A549 (cell line): ENCODE data around the gene PIANP. TPM values are rescaled to one million over a fixed set of nuclear protein-coding genes. Genes with fewer than 3 reads are reported as not detected.

Experiments
- ATAC-seq, 2 experiments: fragments of 200-7000 bp in 1 of 2; fragments of >200 bp in 1 of 2; cut with Nextera tagmentation in 1 of 2; cut with Tn5 transposase in 1 of 2; 3 replicates each; pipeline versions ENCODE4 v1.8.0 to v1.9.1; 2018 to 2020; ENCODE audit warnings: mild to moderate bottlenecking in 1 of 2, moderate library complexity in 1 of 2
- CTCF ChIA-PET: fragments of 300-600 bp; sonication (Branson Sonifier 250); formaldehyde crosslinking; extraction: SDS; loops from one replicate; lab custom pipeline; 2021; ENCODE audit warnings: antibody characterized with exemption, inconsistent platforms; lab: Yijun Ruan, JAX
- POLR2A ChIA-PET: fragments of 350-600 bp; formaldehyde crosslinking; extraction: SDS; loops from one replicate; lab custom pipeline; 2021; ENCODE audit warnings: antibody characterized with exemption, inconsistent platforms; lab: Yijun Ruan, JAX
- DNase-seq, 2 experiments: peaks; one replicate each; pipeline versions ENCODE4 v3.0.0 to v3.0.0-alpha.2; 2011 to 2016; ENCODE audit warnings: low read depth in 1 of 2, low spot score in 1 of 2
- FAIRE-seq: peaks from 2 replicates; lab custom pipeline; 2011; peaks lifted over from hg19 to GRCh38; lab: Jason Lieb, UNC
- H3K27ac ChIP-seq, 2 experiments: fragments of >200 bp; sonication (Bioruptor Twin); formaldehyde crosslinking; 3 replicates each; pipeline ENCODE4 v1.5.1; 2016 to 2017
- H3K4me1 ChIP-seq: fragments of >200 bp; sonication (Bioruptor Twin); formaldehyde crosslinking; 3 replicates; pipeline ENCODE4 v1.6.1; 2016
- H3K4me2 ChIP-seq: fragments of >200 bp; sonication (Bioruptor Twin); formaldehyde crosslinking; 3 replicates; pipeline ENCODE4 v1.6.1; 2016
- H3K4me3 ChIP-seq: fragments of >200 bp; sonication (Bioruptor Twin); formaldehyde crosslinking; 3 replicates; pipeline ENCODE4 v1.5.1; 2016
- H3K9me3 ChIP-seq: fragments of >200 bp; sonication (Bioruptor Twin); formaldehyde crosslinking; 3 replicates; pipeline ENCODE4 v1.6.1; 2016
- BHLHE40 ChIP-seq: IDR thresholded peaks from 2 replicates; pipeline ENCODE4 v1.6.1; 2012; ENCODE audit warnings: low read depth, low read length, inconsistent platforms
- CHD2 ChIP-seq: fragments of 150-350 bp; IDR thresholded peaks from 2 replicates; pipeline ENCODE4 v1.6.1; 2014; ENCODE audit warnings: low read length; ENCODE audit not compliant: partially characterized antibody
- CHD4 ChIP-seq: fragments of 200-600 bp; sonication (generic); IDR thresholded peaks from 2 replicates; pipeline ENCODE4 v1.6.1; 2016; ENCODE audit warnings: antibody characterized with exemption, mild to moderate bottlenecking, borderline replicate concordance
- E2F6 ChIP-seq: IDR thresholded peaks from 2 replicates; pipeline ENCODE4 v1.6.1; 2012; ENCODE audit warnings: low read depth, borderline replicate concordance
- FOSL2 ChIP-seq, 2 experiments: fragments of 450-650 bp in 1 of 2; fragments of >200 bp in 1 of 2; sonication (Bioruptor Twin) in 1 of 2; formaldehyde crosslinking; IDR thresholded peaks; 2 replicates each; pipeline versions ENCODE4 v1.5.0 to v1.6.1; 2016 to 2020; ENCODE audit warnings: mild to moderate bottlenecking in 1 of 2, moderate library complexity in 1 of 2
- FOXS1 ChIP-seq: fragments of 250-450 bp; sonication (Bioruptor Pico); IDR thresholded peaks from 2 replicates; pipeline ENCODE4 v1.5.0; 2020; ENCODE audit warnings: mild to moderate bottlenecking, moderate library complexity
- HDAC2 ChIP-seq: fragments of 200-600 bp; sonication (generic); IDR thresholded peaks from 2 replicates; pipeline ENCODE4 v1.6.1; 2016
- HMGXB4 ChIP-seq: fragments of 250-450 bp; sonication (Bioruptor Pico); IDR thresholded peaks from 2 replicates; pipeline ENCODE4 v1.5.0; 2021; ENCODE audit warnings: mild to moderate bottlenecking, moderate library complexity, borderline replicate concordance
- HOXA7 ChIP-seq: fragments of 250-450 bp; sonication (Bioruptor Pico); IDR thresholded peaks from 2 replicates; pipeline ENCODE4 v1.5.0; 2020; ENCODE audit warnings: mild to moderate bottlenecking, moderate library complexity
- HOXB5 ChIP-seq: fragments of 250-450 bp; sonication (Bioruptor Pico); IDR thresholded peaks from 2 replicates; pipeline ENCODE4 v1.5.0; 2020; ENCODE audit warnings: mild to moderate bottlenecking, moderate library complexity
- MAFK ChIP-seq: fragments of 450-650 bp; IDR thresholded peaks from 2 replicates; pipeline ENCODE4 v1.6.1; 2014; ENCODE audit not compliant: partially characterized antibody
- MAX ChIP-seq: IDR thresholded peaks from 2 replicates; pipeline ENCODE4 v1.6.1; 2012
- NFE2L2 ChIP-seq: fragments of 150-350 bp; conservative IDR thresholded peaks from 2 replicates; pipeline ENCODE4 v1.6.1; 2014; ENCODE audit warnings: low read length
- NPAS2 ChIP-seq: fragments of 250-450 bp; sonication (Bioruptor Pico); IDR thresholded peaks from 2 replicates; pipeline ENCODE4 v1.8.0; 2022; ENCODE audit warnings: mild to moderate bottlenecking, moderate library complexity, borderline replicate concordance
- POLR2A ChIP-seq: IDR thresholded peaks from 2 replicates; pipeline ENCODE4 v1.6.1; 2012; ENCODE audit warnings: mild to moderate bottlenecking, low read length
- RAD21 ChIP-seq, 2 experiments: fragments of >200 bp in 1 of 2; sonication (Bioruptor Twin) in 1 of 2; formaldehyde crosslinking in 1 of 2; IDR thresholded peaks in 1 of 2; conservative IDR thresholded peaks in 1 of 2; 2 replicates in 1 of 2; 3 replicates in 1 of 2; pipeline ENCODE4 v1.6.1; 2012 to 2018; ENCODE audit warnings: inconsistent platforms in 1 of 2
- RARB ChIP-seq: fragments of 250-450 bp; sonication (Bioruptor Pico); IDR thresholded peaks from 2 replicates; pipeline ENCODE4 v1.8.0; 2021; ENCODE audit warnings: mild to moderate bottlenecking, moderate library complexity
- ZFP36 ChIP-seq: fragments of 450-650 bp; IDR thresholded peaks from 2 replicates; pipeline ENCODE4 v1.6.1; 2014; ENCODE audit warnings: borderline replicate concordance; ENCODE audit not compliant: partially characterized antibody
- ZNF302 ChIP-seq: fragments of 250-450 bp; sonication (Bioruptor Pico); IDR thresholded peaks from 2 replicates; pipeline ENCODE4 v1.9.0; 2021; ENCODE audit warnings: inconsistent platforms, mild to moderate bottlenecking, moderate library complexity
- WGBS: methylation state at CpG from one replicate; pipeline ENCODE4 v1.1.6; 2017; ENCODE audit errors: missing lambda C conversion rate; 5-methylcytosine and 5-hydroxymethylcytosine counted together
- polyA plus RNA-seq, 4 experiments: library from polyadenylated mRNA; depleted of rRNA in 3 of 4; stranded (reverse); fragments of >200 nt; fragmentation: RNase III in 1 of 4; extraction: RNeasy Plus Mini Kit Qiagen cat#74134 plus additional on column Dnase treatment in 1 of 4; gene quantifications; 2 replicates in 3 of 4; 3 replicates in 1 of 4; pipeline ENCODE4 v1.2.3, GENCODE V29; 2011 to 2017
- TF ChIP-seq, protein P1 (sequence below): fragments of >200 bp; sonication (Bioruptor Twin); formaldehyde crosslinking; IDR thresholded peaks from 3 replicates; pipeline ENCODE4 v1.5.1; 2016
- TF ChIP-seq, protein P2 (sequence below): IDR thresholded peaks from 2 replicates; pipeline ENCODE4 v1.6.1; 2012

Gene PIANP
- polyA plus RNA-seq, 2 of the 4 experiments (the other 2 are of a cell fraction): 0.10 to 0.56 TPM

- CTCF ChIA-PET: interaction anchor here (0.9 to 2.5 kb wide), 3 partner anchors 23 to 96 kb away, joined by 3 to 15 read pairs (median 5); partner anchors contain the start of gene MLF2
- Histone ChIP-seq H3K4me3 (no peak overlapping the region), H3K27ac (no peak overlapping the region), H3K4me2 (no peak overlapping the region), H3K9me3 (no peaks in the 10 kb centered on the region), H3K4me1 (peaks cover 4% of the 10 kb centered on the region; the same call in 2 of the 3 replicates)
- no peak for DNase-seq
- ATAC-seq: peak in 1 of 2 experiments; percentile 36; a peak in 2 of 6 replicates
- POLR2A ChIA-PET: interaction anchor here (0.9 kb wide), 1 partner anchor 41 kb away, joined by 14 read pairs; the partner anchor contains the start of gene ZNF384
- 89% methylated on average over 8 of the region's 8 CpGs for WGBS
- TF ChIP-seq HDAC2 (no peak), ZNF302 (no peak), HMGXB4 (CRISPR knock-in tag) (no peak)
- FAIRE-seq: no peak
Observed at GRCh38 chr12:6730169-6730568, 29.6 kb upstream of the PIANP start.

- ChIA-PET POLR2A (no interaction called here), CTCF (interaction anchor here (2.5 to 7.6 kb wide), 2 partner anchors 24 kb away, joined by 15 to 52 read pairs; partner anchors contain the start of gene MLF2)
- TF ChIP-seq CHD4 (no peak), POLR2A (no peak), FOXS1 (CRISPR knock-in tag) (no peak), NFE2L2 (no peak), MAFK (no peak), ZNF302 (no peak)
- TF ChIP-seq, protein P1, sequence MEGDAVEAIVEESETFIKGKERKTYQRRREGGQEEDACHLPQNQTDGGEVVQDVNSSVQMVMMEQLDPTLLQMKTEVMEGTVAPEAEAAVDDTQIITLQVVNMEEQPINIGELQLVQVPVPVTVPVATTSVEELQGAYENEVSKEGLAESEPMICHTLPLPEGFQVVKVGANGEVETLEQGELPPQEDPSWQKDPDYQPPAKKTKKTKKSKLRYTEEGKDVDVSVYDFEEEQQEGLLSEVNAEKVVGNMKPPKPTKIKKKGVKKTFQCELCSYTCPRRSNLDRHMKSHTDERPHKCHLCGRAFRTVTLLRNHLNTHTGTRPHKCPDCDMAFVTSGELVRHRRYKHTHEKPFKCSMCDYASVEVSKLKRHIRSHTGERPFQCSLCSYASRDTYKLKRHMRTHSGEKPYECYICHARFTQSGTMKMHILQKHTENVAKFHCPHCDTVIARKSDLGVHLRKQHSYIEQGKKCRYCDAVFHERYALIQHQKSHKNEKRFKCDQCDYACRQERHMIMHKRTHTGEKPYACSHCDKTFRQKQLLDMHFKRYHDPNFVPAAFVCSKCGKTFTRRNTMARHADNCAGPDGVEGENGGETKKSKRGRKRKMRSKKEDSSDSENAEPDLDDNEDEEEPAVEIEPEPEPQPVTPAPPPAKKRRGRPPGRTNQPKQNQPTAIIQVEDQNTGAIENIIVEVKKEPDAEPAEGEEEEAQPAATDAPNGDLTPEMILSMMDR: no peak
- Histone ChIP-seq H3K4me1 (peaks cover 9% of the 10 kb centered on the region), H3K9me3 (no peaks in the 10 kb centered on the region), H3K4me2 (no peak overlapping the region), H3K4me3 (no peak overlapping the region), H3K27ac (no peak overlapping the region)
- DNase-seq (no peak), FAIRE-seq (no peak), ATAC-seq (no peak)
- 95% methylated on average over 18 of the region's 18 CpGs for WGBS
Observed at GRCh38 chr12:6729186-6729585, 28.6 kb upstream of the PIANP start.

DNA sequence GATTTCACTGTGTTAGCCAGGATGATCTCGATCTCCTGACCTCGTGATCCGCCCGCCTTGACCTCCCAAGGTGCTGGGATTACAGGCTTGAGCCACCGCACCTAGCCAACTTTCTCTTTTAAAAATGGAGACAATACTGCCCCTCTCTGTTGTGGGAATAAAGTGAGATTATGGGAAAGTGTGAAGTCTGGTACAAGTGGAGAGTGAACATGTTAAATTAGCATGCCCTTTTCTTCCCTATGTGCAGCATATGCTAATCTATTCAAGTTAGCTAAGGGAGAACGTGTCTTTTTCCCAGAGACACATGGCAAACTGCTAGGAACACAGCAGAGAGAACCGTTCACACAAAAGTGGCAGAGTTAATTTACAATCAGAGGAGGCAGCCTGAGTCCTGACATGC lies 24.7 kb upstream of the PIANP start:
- POLR2A ChIA-PET: no interaction called here
- peaks cover 13% of the 10 kb centered on the region for H3K4me1 ChIP-seq
- H3K4me3 ChIP-seq: no peak overlapping the region
- WGBS: 89% methylated on average over 7 of the region's 7 CpGs
- peak overlapping the region; percentile 94 for H3K4me2 ChIP-seq
- no peak for DNase-seq
- no peaks in the 10 kb centered on the region for H3K9me3 ChIP-seq
- peak overlapping the region in 1 of 2 experiments; percentile 25; a peak in 2 of 6 replicates for H3K27ac ChIP-seq
- CTCF ChIA-PET: interaction anchor here (1.6 to 7.6 kb wide), 6 partner anchors 10 to 100 kb away, joined by 4 to 52 read pairs (median 12); partner anchors contain the start of genes MLF2 and ZNF384
- ATAC-seq: no peak
- TF ChIP-seq E2F6 (no peak), HOXA7 (CRISPR knock-in tag) (no peak), RARB (no peak), ZFP36 (no peak), HDAC2 (no peak), RAD21 (conservative IDR thresholded peaks at IDR 0.05 in 1 of 2, IDR thresholded peaks at IDR 0.05 in 1 of 2) (no peak), ZNF302 (no peak), FOSL2 (IDR thresholded peaks at IDR 0.05) (no peak), FOSL2 (CRISPR knock-in tag; IDR thresholded peaks at IDR 0.05) (no peak), MAX (no peak), CHD2 (no peak), NPAS2 (no peak), HOXB5 (CRISPR knock-in tag) (no peak), BHLHE40 (no peak)
- TF ChIP-seq, protein P2, sequence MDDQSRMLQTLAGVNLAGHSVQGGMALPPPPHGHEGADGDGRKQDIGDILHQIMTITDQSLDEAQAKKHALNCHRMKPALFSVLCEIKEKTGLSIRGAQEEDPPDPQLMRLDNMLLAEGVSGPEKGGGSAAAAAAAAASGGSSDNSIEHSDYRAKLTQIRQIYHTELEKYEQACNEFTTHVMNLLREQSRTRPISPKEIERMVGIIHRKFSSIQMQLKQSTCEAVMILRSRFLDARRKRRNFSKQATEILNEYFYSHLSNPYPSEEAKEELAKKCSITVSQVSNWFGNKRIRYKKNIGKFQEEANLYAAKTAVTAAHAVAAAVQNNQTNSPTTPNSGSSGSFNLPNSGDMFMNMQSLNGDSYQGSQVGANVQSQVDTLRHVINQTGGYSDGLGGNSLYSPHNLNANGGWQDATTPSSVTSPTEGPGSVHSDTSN: no peak
- TF ChIP-seq, protein P1: no peak
- FAIRE-seq: no peak
